Stomach (tissue), 4 donors: ENCODE results near the gene FSTL4.

Source experiments
- CTCF ChIP-seq, 7 experiments: fragments of 450-650 bp in 4 of 7; fragments of 200-600 bp in 3 of 7; sonication (generic) in 3 of 7; IDR thresholded peaks; one replicate each; pipeline ENCODE4 v1.5.1; 2016 to 2019; ENCODE audit warnings: antibody characterized with exemption in 7 of 7, control low read depth in 2 of 7, mild to moderate bottlenecking in 1 of 7
- POLR2AphosphoS5 ChIP-seq, 3 donors: sonication (generic); formaldehyde crosslinking; IDR thresholded peaks; one replicate each; pipeline ENCODE4 v1.6.1; 2016; ENCODE audit warnings: antibody characterized with exemption in 3 of 3

- TF ChIP-seq CTCF (IDR thresholded peaks at IDR 0.05) (no peak), POLR2AphosphoS5 (IDR thresholded peaks at IDR 0.05) (no peak)
These were observed 447.6 kb downstream of the FSTL4 start for GRCh38 chr5:133164759-133165158.
